GM23338 (cell line): ENCODE measurements around the gene ZNF283. TPM values are rescaled to one million over a fixed set of nuclear protein-coding genes. Genes with fewer than 3 reads are reported as not detected.
A peak's percentile ranks its signal among the peaks of the same experiment; 100 is the strongest.

Experiments
- ATAC-seq: fragments of 200-7000 bp; cut with Tn5 transposase; 3 replicates; pipeline ENCODE4 v1.9.1; 2020
- DNase-seq: peaks from one replicate; pipeline ENCODE4 v3.0.0-alpha.2; 2015; ENCODE audit warnings: low spot score
- H2AFZ ChIP-seq: fragments of 200-600 bp; sonication (generic); 2 replicates; pipeline ENCODE4 v1.8.0; 2016; ENCODE audit warnings: antibody characterized with exemption, mild to moderate bottlenecking, moderate library complexity
- H3F3A ChIP-seq: fragments of 200-600 bp; sonication (generic); replicated peaks from 2 replicates; pipeline ENCODE4 v1.8.0; 2017; ENCODE audit warnings: antibody characterized with exemption, mixed run types, low read depth
- H3K27ac ChIP-seq: fragments of 200-600 bp; sonication (generic); 2 replicates; pipeline ENCODE4 v1.6.1; 2016; ENCODE audit warnings: low read depth
- H3K27me3 ChIP-seq: fragments of 200-600 bp; sonication (generic); 2 replicates; pipeline ENCODE4 v1.8.0; 2016; ENCODE audit warnings: mild to moderate bottlenecking, mixed run types, moderate library complexity; ENCODE audit not compliant: insufficient read depth
- H3K36me3 ChIP-seq: fragments of 200-600 bp; sonication (generic); 2 replicates; pipeline ENCODE4 v1.8.0; 2016; ENCODE audit warnings: mild to moderate bottlenecking; ENCODE audit not compliant: insufficient read depth
- H3K4me1 ChIP-seq: fragments of 200-600 bp; sonication (generic); 2 replicates; pipeline ENCODE4 v1.8.0; 2016; ENCODE audit warnings: mild to moderate bottlenecking, moderate library complexity; ENCODE audit not compliant: insufficient read depth
- H3K4me2 ChIP-seq: fragments of 200-600 bp; sonication (generic); 2 replicates; pipeline ENCODE4 v1.7.1; 2017; ENCODE audit warnings: mixed run types
- H3K4me3 ChIP-seq: fragments of 200-600 bp; sonication (generic); 2 replicates; pipeline ENCODE4 v1.6.1; 2016; ENCODE audit warnings: mixed run types
- H3K79me2 ChIP-seq: fragments of 200-600 bp; sonication (generic); replicated peaks from 2 replicates; pipeline ENCODE4 v1.8.0; 2017; ENCODE audit warnings: mild to moderate bottlenecking; ENCODE audit not compliant: insufficient read depth
- H3K9me2 ChIP-seq: fragments of 200-600 bp; sonication (generic); 2 replicates; pipeline ENCODE4 v1.8.0; 2017; ENCODE audit not compliant: insufficient read depth
- H4K20me1 ChIP-seq: fragments of 200-600 bp; sonication (generic); replicated peaks from 2 replicates; pipeline ENCODE4 v1.8.0; 2017; ENCODE audit warnings: mild to moderate bottlenecking; ENCODE audit not compliant: insufficient read depth
- H3K27ac Mint-ChIP-seq: 2 replicates; pipeline ENCODE4 v1.8.0; 2020; ENCODE audit warnings: inconsistent platforms, mild to moderate bottlenecking, moderate library complexity, mixed read lengths
- H3K27me3 Mint-ChIP-seq: 3 replicates; pipeline ENCODE4 v1.8.0; 2022; ENCODE audit warnings: low read depth, mild to moderate bottlenecking, moderate library complexity, mixed read lengths, inconsistent platforms; ENCODE audit not compliant: insufficient read depth, poor library complexity
- H3K36me3 Mint-ChIP-seq: 3 replicates; pipeline ENCODE4 v1.8.0; 2021; ENCODE audit warnings: low read depth, mild to moderate bottlenecking, inconsistent platforms, moderate library complexity, mixed read lengths
- H3K4me1 Mint-ChIP-seq: 3 replicates; pipeline ENCODE4 v1.8.0; 2020; ENCODE audit warnings: mild to moderate bottlenecking, inconsistent platforms, mixed read lengths
- H3K4me3 Mint-ChIP-seq: 3 replicates; pipeline ENCODE4 v1.8.0; 2021; ENCODE audit warnings: moderate library complexity, mild to moderate bottlenecking, inconsistent platforms, mixed read lengths
- H3K9me3 Mint-ChIP-seq: 3 replicates; pipeline ENCODE4 v1.8.0; 2020; ENCODE audit warnings: moderate library complexity, mild to moderate bottlenecking, inconsistent platforms, mixed read lengths
- CREB1 ChIP-seq: fragments of 250-450 bp; sonication (Bioruptor Pico); IDR thresholded peaks from 2 replicates; pipeline ENCODE4 v1.5.0; 2020; ENCODE audit warnings: low read depth, mild to moderate bottlenecking, moderate library complexity
- ETS1 ChIP-seq: IDR thresholded peaks from 2 replicates; pipeline ENCODE4 v1.6.1; 2016; ENCODE audit warnings: antibody characterized with exemption
- EZH2 ChIP-seq: fragments of 200-600 bp; sonication (generic); IDR thresholded peaks from one replicate; pipeline ENCODE4 v1.8.0; 2017; ENCODE audit warnings: antibody characterized with exemption, mild to moderate bottlenecking, low read depth; ENCODE audit not compliant: unreplicated experiment
- EZH2phosphoT487 ChIP-seq: fragments of 200-600 bp; sonication (generic); IDR thresholded peaks from one replicate; pipeline ENCODE4 v1.8.1; 2018; ENCODE audit warnings: antibody characterized with exemption; ENCODE audit not compliant: unreplicated experiment
- JUNB ChIP-seq: IDR thresholded peaks from one replicate; pipeline ENCODE4 v1.6.1; 2016; ENCODE audit warnings: antibody characterized with exemption; ENCODE audit not compliant: unreplicated experiment
- NANOG ChIP-seq: IDR thresholded peaks from 2 replicates; pipeline ENCODE4 v1.6.1; 2016; ENCODE audit warnings: antibody characterized with exemption, borderline replicate concordance
- POLR2AphosphoS5 ChIP-seq: IDR thresholded peaks from 2 replicates; pipeline ENCODE4 v1.6.1; 2016; ENCODE audit warnings: antibody characterized with exemption, low read depth
- REST ChIP-seq: IDR thresholded peaks from one replicate; pipeline ENCODE4 v1.6.1; 2018; ENCODE audit warnings: antibody characterized with exemption; ENCODE audit not compliant: unreplicated experiment
- STAT1 ChIP-seq: IDR thresholded peaks from one replicate; pipeline ENCODE4 v1.6.1; 2016; ENCODE audit warnings: antibody characterized with exemption; ENCODE audit not compliant: unreplicated experiment
- ZNF331 ChIP-seq: fragments of 250-450 bp; sonication (Bioruptor Pico); IDR thresholded peaks from 2 replicates; pipeline ENCODE4 v1.5.0; 2020; ENCODE audit warnings: low read depth, mild to moderate bottlenecking, moderate library complexity
- ZNF462 ChIP-seq: fragments of 250-450 bp; sonication (Bioruptor Pico); IDR thresholded peaks from 2 replicates; pipeline ENCODE4 v1.5.0; 2020; ENCODE audit warnings: mild to moderate bottlenecking, moderate library complexity
- polyA plus RNA-seq: library from polyadenylated mRNA; unstranded; fragments of >200 nt; fragmentation: Nextera tagmentation; extraction: Ambion mirVana; gene quantifications from 2 replicates; pipeline ENCODE4 v1.2.1, GENCODE V29; 2016
- total RNA-seq: library from RNA; depleted of rRNA; stranded (reverse); fragments of >200 nt; shearing (Covaris generic); gene quantifications from 2 replicates; pipeline ENCODE4 v1.2.3, GENCODE V29; 2014

Gene ZNF283
- total and polyA plus RNA-seq, 2 experiments from 2014 or later, result 3.1 to 12.0 TPM

- H2AFZ ChIP-seq, result no peak overlapping the region
- peaks cover 48% of the 10 kb centered on the region for H3K27me3 ChIP-seq
- H3K36me3 Mint-ChIP-seq, result no peaks in the 10 kb centered on the region
- no peaks in the 10 kb centered on the region; the same call in 2 of the 3 replicates for H3K4me1 Mint-ChIP-seq
- no peak for ATAC-seq
- no peak overlapping the region for H3K27ac ChIP-seq
- H3K27me3 Mint-ChIP-seq, result peaks cover 38% of the 10 kb centered on the region
- H3K79me2 ChIP-seq, result no peaks in the 10 kb centered on the region
- no peaks in the 10 kb centered on the region for H3K9me2 ChIP-seq
- DNase-seq, result no peak
- no peaks in the 10 kb centered on the region for H3K4me1 ChIP-seq
- no peaks in the 10 kb centered on the region for H3F3A ChIP-seq
- H3K4me2 ChIP-seq, result no peak overlapping the region
- H3K4me3 Mint-ChIP-seq, result peak overlapping the region; percentile 41; the same call in 2 of the 3 replicates
- H3K36me3 ChIP-seq, result no peaks in the 10 kb centered on the region
- H4K20me1 ChIP-seq, result no peaks in the 10 kb centered on the region
- no peak overlapping the region for H3K27ac Mint-ChIP-seq
- no peak overlapping the region for H3K4me3 ChIP-seq
- no peaks in the 10 kb centered on the region; the same call in 2 of the 3 replicates for H3K9me3 Mint-ChIP-seq
- no peak for TF ChIP-seq REST
- no peak for TF ChIP-seq ETS1
- no peak for TF ChIP-seq STAT1
- TF ChIP-seq ZNF331 (CRISPR knock-in tag), result no peak
- no peak for TF ChIP-seq ZNF462
- no peak for TF ChIP-seq CREB1 (CRISPR knock-in tag)
- no peak for TF ChIP-seq POLR2AphosphoS5
- TF ChIP-seq NANOG, result no peak
- TF ChIP-seq EZH2phosphoT487, result no peak
- no peak for TF ChIP-seq JUNB
- TF ChIP-seq EZH2, result no peak
Observed at GRCh38 chr19:43797118-43797517, 30.0 kb upstream of the ZNF283 start.
